Nephron (organoid): ENCODE results near the gene TADA2A.

Experiments
- H3K27ac Mint-ChIP-seq, 3 experiments: 2 replicates each; pipeline ENCODE4 v1.8.0; 2020; ENCODE audit warnings: mixed read lengths in 3 of 3, mild to moderate bottlenecking in 2 of 3, moderate library complexity in 1 of 3
- H3K27me3 Mint-ChIP-seq: 2 replicates; pipeline ENCODE4 v1.8.0; 2021; ENCODE audit warnings: low read depth, mild to moderate bottlenecking, moderate library complexity, mixed read lengths
- H3K36me3 Mint-ChIP-seq: 2 replicates; pipeline ENCODE4 v1.8.0; 2020; ENCODE audit warnings: low read depth, mixed read lengths
- H3K4me1 Mint-ChIP-seq: 2 replicates; pipeline ENCODE4 v1.8.0; 2020; ENCODE audit warnings: mixed read lengths
- H3K4me3 Mint-ChIP-seq, 3 experiments: 2 replicates each; pipeline ENCODE4 v1.8.0; 2020; ENCODE audit warnings: mild to moderate bottlenecking in 3 of 3, mixed read lengths in 3 of 3, moderate library complexity in 2 of 3
- H3K9me3 Mint-ChIP-seq: 2 replicates; pipeline ENCODE4 v1.8.0; 2020; ENCODE audit warnings: mixed read lengths
- CTCF ChIP-seq, 3 experiments: fragments of 200-600 bp; sonication (generic); IDR thresholded peaks; one replicate each; pipeline ENCODE4 v1.5.0; 2021; ENCODE audit warnings: antibody characterized with exemption in 3 of 3; ENCODE audit not compliant: unreplicated experiment in 3 of 3

The TADA2A gene

GRCh38 chr17:37470181-37470580 lies 63.5 kb downstream of the TADA2A start:
- no peak for TF ChIP-seq CTCF (IDR thresholded peaks at IDR 0.05; ENCODE audit: unreplicated experiment in 3 of 3)
- H3K36me3 Mint-ChIP-seq = peaks cover 55% of the 10 kb centered on the region
- no peak overlapping the region for H3K4me3 Mint-ChIP-seq
- no peak overlapping the region for H3K27ac Mint-ChIP-seq
- H3K9me3 Mint-ChIP-seq = no peaks in the 10 kb centered on the region
- H3K4me1 Mint-ChIP-seq = no peaks in the 10 kb centered on the region
- no peaks in the 10 kb centered on the region for H3K27me3 Mint-ChIP-seq

DNA sequence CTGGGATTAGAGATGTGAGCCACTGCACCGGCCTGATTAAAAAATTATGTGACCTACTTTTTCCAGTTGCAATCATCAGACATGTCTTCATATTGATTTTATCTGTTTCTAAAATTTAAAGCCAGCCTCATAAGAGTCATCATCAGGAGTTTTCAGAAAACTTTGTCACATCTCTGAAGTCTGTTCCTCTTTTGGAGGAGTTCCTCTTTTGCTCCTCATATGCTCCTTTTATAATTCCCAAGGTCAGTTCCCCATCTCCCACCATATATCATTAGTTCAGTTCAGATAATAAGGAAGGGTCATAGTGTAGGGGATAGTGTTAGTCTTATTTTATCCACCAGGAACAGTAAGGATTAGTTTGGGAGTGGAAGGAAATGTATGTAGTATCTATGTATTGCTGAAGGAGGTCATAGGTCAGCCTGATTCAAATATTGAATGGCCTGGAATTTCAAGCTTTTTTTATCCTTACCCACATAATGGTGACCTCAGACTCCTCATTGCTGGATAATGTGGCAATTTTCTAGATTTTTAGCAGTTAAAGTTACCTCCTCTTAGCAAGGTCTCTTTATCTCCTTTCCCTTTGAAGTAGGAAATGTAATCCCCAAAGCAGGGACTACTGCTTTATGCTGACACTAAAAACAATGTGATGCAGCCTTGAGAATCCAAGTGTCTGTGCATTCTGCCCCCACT lies 69.2 kb downstream of the TADA2A start:
- Mint-ChIP-seq H3K4me3 (no peak overlapping the region), H3K27ac (no peak overlapping the region), H3K4me1 (peaks cover 11% of the 10 kb centered on the region), H3K9me3 (no peaks in the 10 kb centered on the region), H3K36me3 (peaks cover 58% of the 10 kb centered on the region), H3K27me3 (no peaks in the 10 kb centered on the region)
- TF ChIP-seq CTCF (IDR thresholded peaks at IDR 0.05; ENCODE audit: unreplicated experiment in 3 of 3) = no peak

DNA sequence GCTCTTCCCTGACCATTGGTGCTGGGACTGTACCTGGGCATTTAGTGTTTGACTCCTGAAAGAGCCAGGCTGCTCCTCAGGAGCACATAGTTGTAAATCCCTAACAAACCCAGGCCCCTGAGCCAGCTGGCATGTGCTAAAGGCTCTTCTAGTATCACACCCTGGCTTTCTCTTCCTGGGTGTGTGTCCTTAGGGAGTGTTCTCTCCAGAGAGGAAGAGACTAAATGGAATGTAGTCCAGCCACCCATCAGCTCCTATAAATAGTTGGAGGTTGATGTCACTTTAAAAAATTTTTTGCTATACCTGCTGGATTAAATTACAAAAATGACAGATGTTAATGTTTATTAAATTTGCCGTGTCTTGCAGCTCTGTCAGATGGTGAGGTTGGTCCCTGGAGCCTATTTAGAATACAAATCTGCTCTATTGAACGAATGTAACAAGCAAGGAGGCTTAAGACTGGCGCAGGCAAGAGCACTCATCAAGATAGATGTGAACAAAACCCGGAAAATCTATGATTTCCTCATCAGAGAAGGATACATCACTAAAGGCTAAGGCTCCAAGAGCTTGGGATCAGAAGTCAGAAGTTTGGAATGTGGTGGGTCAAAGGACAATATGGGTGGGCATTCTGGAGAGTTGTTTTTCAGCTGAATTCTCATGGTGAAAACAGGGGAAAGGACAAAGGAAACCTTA lies 69.9 kb downstream of the TADA2A start:
- TF ChIP-seq CTCF (IDR thresholded peaks at IDR 0.05; ENCODE audit: unreplicated experiment in 3 of 3) = no peak
- H3K27ac Mint-ChIP-seq = no peak overlapping the region
- no peak overlapping the region for H3K4me3 Mint-ChIP-seq
- peaks cover 56% of the 10 kb centered on the region for H3K36me3 Mint-ChIP-seq
- peaks cover 11% of the 10 kb centered on the region for H3K4me1 Mint-ChIP-seq
- H3K27me3 Mint-ChIP-seq = peaks cover 3% of the 10 kb centered on the region
- H3K9me3 Mint-ChIP-seq = no peaks in the 10 kb centered on the region

DNA sequence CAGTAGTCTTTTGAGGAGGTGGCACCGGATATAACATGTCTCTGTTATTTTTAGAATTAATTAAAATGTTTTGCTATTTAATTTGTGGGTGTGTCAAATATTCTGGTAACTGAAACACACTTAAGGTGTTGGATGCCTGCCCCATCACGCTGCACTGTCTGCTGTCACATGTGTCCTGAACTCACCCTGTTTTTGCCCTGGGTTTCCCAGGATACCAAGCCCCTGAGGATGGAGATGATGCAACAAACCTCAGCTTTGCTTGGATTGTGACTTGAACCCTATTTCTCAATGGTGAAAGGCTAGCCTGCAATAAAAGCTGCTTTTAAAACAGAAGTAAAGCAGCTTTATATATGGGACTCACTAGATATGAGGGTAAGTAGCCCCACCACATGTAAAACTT lies 71.5 kb downstream of the TADA2A start:
- peaks cover 47% of the 10 kb centered on the region for H3K36me3 Mint-ChIP-seq
- peaks cover 14% of the 10 kb centered on the region for H3K4me1 Mint-ChIP-seq
- TF ChIP-seq CTCF (IDR thresholded peaks at IDR 0.05; ENCODE audit: unreplicated experiment in 3 of 3) = no peak
- no peak overlapping the region for H3K4me3 Mint-ChIP-seq
- H3K27me3 Mint-ChIP-seq = peaks cover 3% of the 10 kb centered on the region
- no peak overlapping the region for H3K27ac Mint-ChIP-seq
- no peaks in the 10 kb centered on the region for H3K9me3 Mint-ChIP-seq

GRCh38 chr17:37479025-37479424 lies 72.3 kb downstream of the TADA2A start:
- no peaks in the 10 kb centered on the region for H3K9me3 Mint-ChIP-seq
- peaks cover 21% of the 10 kb centered on the region for H3K4me1 Mint-ChIP-seq
- peaks cover 39% of the 10 kb centered on the region for H3K36me3 Mint-ChIP-seq
- no peak overlapping the region for H3K4me3 Mint-ChIP-seq
- H3K27me3 Mint-ChIP-seq = peaks cover 3% of the 10 kb centered on the region
- no peak for TF ChIP-seq CTCF (IDR thresholded peaks at IDR 0.05; ENCODE audit: unreplicated experiment in 3 of 3)
- no peak overlapping the region for H3K27ac Mint-ChIP-seq

DNA sequence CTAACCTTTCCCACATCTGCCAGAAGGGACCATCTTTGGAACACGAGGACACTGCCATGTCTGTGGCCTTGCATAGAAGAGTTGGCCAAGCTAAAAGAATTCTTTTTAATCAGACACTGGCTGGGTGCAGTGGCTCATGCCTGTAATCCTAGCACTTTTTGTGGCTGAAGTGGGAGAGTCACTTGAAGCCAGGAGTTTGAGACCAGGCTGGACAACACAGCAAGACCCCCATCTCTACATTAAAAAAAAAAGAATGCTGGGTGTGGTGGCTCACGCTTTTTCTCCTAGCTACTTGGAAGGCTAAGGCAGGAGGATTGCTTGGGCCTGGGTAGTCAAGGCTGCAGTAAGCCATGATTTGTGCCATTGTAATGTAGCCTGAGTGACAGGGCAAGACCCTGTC lies 73.7 kb downstream of the TADA2A start:
- peaks cover 35% of the 10 kb centered on the region for H3K36me3 Mint-ChIP-seq
- no peak overlapping the region for H3K4me3 Mint-ChIP-seq
- peaks cover 21% of the 10 kb centered on the region for H3K4me1 Mint-ChIP-seq
- H3K27me3 Mint-ChIP-seq = peaks cover 3% of the 10 kb centered on the region
- no peaks in the 10 kb centered on the region for H3K9me3 Mint-ChIP-seq
- no peak overlapping the region for H3K27ac Mint-ChIP-seq
- no peak for TF ChIP-seq CTCF (IDR thresholded peaks at IDR 0.05; ENCODE audit: unreplicated experiment in 3 of 3)
